GM12873 (cell line): ENCODE results near the gene ARSB.

Source experiments
- TF ChIP-seq, protein P1 (sequence below): IDR thresholded peaks from 2 replicates; pipeline ENCODE4 v1.5.1; 2012; ENCODE audit warnings: low read depth, mild to moderate bottlenecking, moderate library complexity, low read length, control low read depth; ENCODE audit not compliant: insufficient read depth; ENCODE audit errors: missing control alignments

Gene ARSB

GRCh38 chr5:78778538-78778937 is 206.6 kb downstream of the ARSB start:
- TF ChIP-seq, protein P1, sequence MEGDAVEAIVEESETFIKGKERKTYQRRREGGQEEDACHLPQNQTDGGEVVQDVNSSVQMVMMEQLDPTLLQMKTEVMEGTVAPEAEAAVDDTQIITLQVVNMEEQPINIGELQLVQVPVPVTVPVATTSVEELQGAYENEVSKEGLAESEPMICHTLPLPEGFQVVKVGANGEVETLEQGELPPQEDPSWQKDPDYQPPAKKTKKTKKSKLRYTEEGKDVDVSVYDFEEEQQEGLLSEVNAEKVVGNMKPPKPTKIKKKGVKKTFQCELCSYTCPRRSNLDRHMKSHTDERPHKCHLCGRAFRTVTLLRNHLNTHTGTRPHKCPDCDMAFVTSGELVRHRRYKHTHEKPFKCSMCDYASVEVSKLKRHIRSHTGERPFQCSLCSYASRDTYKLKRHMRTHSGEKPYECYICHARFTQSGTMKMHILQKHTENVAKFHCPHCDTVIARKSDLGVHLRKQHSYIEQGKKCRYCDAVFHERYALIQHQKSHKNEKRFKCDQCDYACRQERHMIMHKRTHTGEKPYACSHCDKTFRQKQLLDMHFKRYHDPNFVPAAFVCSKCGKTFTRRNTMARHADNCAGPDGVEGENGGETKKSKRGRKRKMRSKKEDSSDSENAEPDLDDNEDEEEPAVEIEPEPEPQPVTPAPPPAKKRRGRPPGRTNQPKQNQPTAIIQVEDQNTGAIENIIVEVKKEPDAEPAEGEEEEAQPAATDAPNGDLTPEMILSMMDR, result no peak

- TF ChIP-seq, protein P1, result no peak
These were observed 207.2 kb downstream of the ARSB start for GRCh38 chr5:78777901-78778300.

GRCh38 chr5:78776637-78777036 is 208.5 kb downstream of the ARSB start:
- TF ChIP-seq, protein P1, result no peak

DNA sequence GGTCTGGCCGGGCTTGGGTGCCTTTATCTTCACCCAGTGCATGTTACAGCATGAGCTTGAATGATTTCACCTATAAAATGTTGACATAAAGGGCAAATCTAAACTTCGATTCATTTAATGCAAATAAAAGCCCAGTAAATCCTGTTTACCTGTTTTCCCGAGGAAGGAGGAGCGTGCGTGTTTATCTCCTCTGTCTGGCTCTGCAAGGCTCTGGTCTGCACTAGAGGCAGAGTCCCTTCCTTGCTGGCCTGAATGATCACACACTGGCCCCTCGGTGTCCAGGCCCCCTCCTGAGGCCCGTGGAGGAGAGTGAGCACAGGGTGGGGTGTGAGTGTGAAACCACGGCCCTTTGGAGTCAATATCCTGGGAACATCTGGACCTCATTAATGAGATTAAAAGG is 211.5 kb downstream of the ARSB start:
- TF ChIP-seq, protein P1, result no peak

DNA sequence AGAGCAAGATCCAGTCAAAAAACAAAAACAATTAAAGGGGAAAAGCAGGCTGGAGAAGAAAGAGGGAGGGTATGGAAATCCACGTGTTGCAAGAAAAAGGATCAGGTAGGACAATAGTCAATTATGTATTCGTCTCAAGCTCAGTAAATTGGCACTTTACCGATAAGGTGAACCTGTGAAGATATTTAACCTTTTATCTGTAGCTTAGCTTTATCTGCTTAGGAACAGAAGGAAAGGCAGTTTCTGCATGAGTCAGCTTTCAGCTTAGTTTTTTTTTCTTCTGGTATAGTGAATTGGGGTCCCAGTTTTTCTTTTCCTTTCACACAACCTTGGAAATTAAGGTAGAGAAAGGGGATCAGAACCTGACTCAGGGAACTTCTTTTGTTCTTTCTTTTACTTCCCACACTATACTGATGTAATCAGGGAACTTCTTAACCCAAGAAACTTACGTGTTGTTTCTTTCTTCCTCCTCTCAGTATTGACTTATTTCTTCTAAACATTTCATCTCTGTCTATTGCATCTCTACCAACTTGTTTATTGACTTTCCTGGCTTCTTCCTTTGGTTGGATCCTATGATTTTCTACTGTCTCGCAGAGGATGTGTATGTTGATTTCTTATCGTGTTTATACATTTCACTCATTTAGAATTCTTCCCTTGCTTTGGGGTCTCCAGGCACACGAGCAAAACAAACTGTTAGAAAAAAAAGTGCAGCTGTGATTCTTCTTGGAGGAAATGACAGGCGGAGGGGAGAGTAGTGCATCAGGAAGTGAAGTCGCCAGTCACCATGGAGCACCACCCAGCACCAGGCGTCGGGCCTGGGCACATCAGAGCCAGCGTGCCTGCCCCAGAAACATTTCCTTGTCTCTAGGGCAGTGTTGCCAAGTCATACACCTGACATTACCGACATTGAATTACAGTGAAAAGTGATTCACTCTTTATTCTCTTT is 213.6 kb downstream of the ARSB start:
- TF ChIP-seq, protein P1, result no peak

DNA sequence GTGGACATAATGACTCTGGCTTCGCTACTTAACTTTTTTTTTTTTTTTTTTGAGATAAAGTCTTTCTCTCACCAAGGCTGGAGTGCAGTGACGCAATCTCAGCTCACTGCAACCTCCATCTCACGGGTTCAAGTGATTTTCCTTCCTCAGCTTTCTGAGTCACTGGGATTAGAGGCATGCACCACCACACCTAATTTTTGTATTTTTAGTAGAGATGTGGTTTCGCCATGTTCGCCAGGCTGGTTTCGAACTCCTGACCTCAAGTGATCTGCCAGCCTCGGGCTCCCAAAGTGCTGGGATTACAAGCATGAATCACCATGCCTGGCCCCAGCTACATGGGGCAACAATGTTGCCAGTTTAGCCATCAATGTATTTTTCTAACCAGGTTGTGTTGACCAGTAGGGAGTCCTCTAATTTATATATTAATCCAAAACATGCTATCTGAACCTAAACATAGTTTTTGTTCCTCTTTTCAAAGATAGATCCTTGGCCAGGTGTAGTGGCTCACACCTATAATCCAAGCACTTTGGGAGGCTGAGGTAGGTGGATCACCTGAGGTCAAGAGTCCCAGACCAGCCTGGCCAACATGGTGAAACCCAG is 216.2 kb downstream of the ARSB start:
- TF ChIP-seq, protein P1, result no peak

DNA sequence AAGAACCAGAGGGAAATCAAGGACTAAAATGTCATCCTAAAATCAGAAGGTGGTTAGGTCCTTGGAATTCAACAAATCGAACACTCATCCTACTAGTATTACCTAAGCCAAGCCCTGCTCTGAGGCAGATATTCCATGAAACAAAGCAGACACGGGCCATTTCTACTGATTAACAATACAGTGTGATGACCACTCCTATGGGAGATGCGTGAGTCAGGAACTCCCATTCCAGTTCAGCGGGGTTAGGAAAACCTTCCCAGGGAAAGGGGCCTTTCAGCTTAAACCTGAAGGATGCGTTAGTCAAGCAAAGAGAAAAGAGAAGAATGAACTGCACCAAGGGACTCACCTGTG is 218.7 kb downstream of the ARSB start:
- TF ChIP-seq, protein P1, result no peak
